Measurements from ENCODE around the gene HOXC11.

Gene HOXC11

GRCh38 chr12:54012631-54013409, 39.9 kb downstream of the HOXC11 start:
- no peak for DNase-seq

GRCh38 chr12:54014377-54015017, 41.6 kb downstream of the HOXC11 start:
- DNase-seq, result no peak

- no peak for DNase-seq
These were observed 42.3 kb downstream of the HOXC11 start for GRCh38 chr12:54015018-54015931.

- DNase-seq, result no peak
These were observed 43.1 kb downstream of the HOXC11 start for GRCh38 chr12:54016051-54016450.

- peak; percentile 38 for DNase-seq
These were observed 43.6 kb downstream of the HOXC11 start for GRCh38 chr12:54016478-54016964.

- peak; percentile 74 for DNase-seq
These were observed 44.3 kb downstream of the HOXC11 start for GRCh38 chr12:54017027-54017788.

- peak; percentile 91 for DNase-seq
These were observed 45.0 kb downstream of the HOXC11 start for GRCh38 chr12:54017878-54018467.

- peak; percentile 58 for DNase-seq
These were observed 45.6 kb downstream of the HOXC11 start for GRCh38 chr12:54018468-54018984.

- peak; percentile 58 for DNase-seq
These were observed 46.3 kb downstream of the HOXC11 start for GRCh38 chr12:54019091-54019811.

- no peak for DNase-seq
These were observed 47.1 kb downstream of the HOXC11 start for GRCh38 chr12:54019924-54020590.

- DNase-seq, result no peak
These were observed 47.9 kb downstream of the HOXC11 start for GRCh38 chr12:54020591-54021405.

GRCh38 chr12:54021432-54022013, 48.6 kb downstream of the HOXC11 start:
- DNase-seq, result peak; percentile 35

- no peak for DNase-seq
These were observed 50.3 kb downstream of the HOXC11 start for GRCh38 chr12:54022960-54023884.

GRCh38 chr12:54024127-54024526, 51.2 kb downstream of the HOXC11 start:
- no peak for DNase-seq

GRCh38 chr12:54024581-54025305, 51.8 kb downstream of the HOXC11 start:
- DNase-seq, result no peak

- no peak for DNase-seq
These were observed 52.8 kb downstream of the HOXC11 start for GRCh38 chr12:54025499-54026405.
